Hematopoietic multipotent progenitor cell treated with erythropoietin and hydrocortisone succinate and interleukin-3 and kit ligand, for 17 days (in vitro differentiated cells): Measurements from ENCODE around the gene JAG1.
A peak's percentile ranks its signal among the peaks of the same experiment; 100 is the strongest.

Experiments
- DNase-seq: peaks from one replicate; pipeline ENCODE4 v3.0.0-alpha.2; 2015; ENCODE audit warnings: low spot score

Gene JAG1

GRCh38 chr20:10673842-10674683, at the start of gene JAG1:
JAG1 (minus strand) TSS chr20:10673999; CDS start chr20:10673530, 469 bp downstream.
- peak; percentile 70 for DNase-seq

- DNase-seq, result no peak
Measured at GRCh38 chr20:10721976-10722375, 48.2 kb upstream of the JAG1 start.

- no peak for DNase-seq
Measured at GRCh38 chr20:10721137-10721896, 47.5 kb upstream of the JAG1 start.

GRCh38 chr20:10720565-10720964, 46.8 kb upstream of the JAG1 start:
- no peak for DNase-seq

- no peak for DNase-seq
Measured at GRCh38 chr20:10719740-10720385, 46.1 kb upstream of the JAG1 start.

GRCh38 chr20:10718661-10719060, 44.9 kb upstream of the JAG1 start:
- no peak for DNase-seq

GRCh38 chr20:10716855-10717254, 43.1 kb upstream of the JAG1 start:
- DNase-seq, result no peak

- no peak for DNase-seq
Measured at GRCh38 chr20:10715035-10715434, 41.2 kb upstream of the JAG1 start.

- DNase-seq, result no peak
Measured at GRCh38 chr20:10714236-10714975, 40.6 kb upstream of the JAG1 start.

- no peak for DNase-seq
Measured at GRCh38 chr20:10713161-10713560, 39.4 kb upstream of the JAG1 start.

- DNase-seq, result no peak
Measured at GRCh38 chr20:10711903-10712451, 38.2 kb upstream of the JAG1 start.

GRCh38 chr20:10710991-10711775, 37.4 kb upstream of the JAG1 start:
- DNase-seq, result no peak

- no peak for DNase-seq
Measured at GRCh38 chr20:10709916-10710315, 36.1 kb upstream of the JAG1 start.

GRCh38 chr20:10708351-10709185, 34.8 kb upstream of the JAG1 start:
- no peak for DNase-seq

- DNase-seq, result no peak
Measured at GRCh38 chr20:10707791-10708190, 34.0 kb upstream of the JAG1 start.

- DNase-seq, result no peak
Measured at GRCh38 chr20:10707068-10707467, 33.3 kb upstream of the JAG1 start.

GRCh38 chr20:10706460-10706811, 32.6 kb upstream of the JAG1 start:
- DNase-seq, result no peak

GRCh38 chr20:10705801-10706459, 32.1 kb upstream of the JAG1 start:
- DNase-seq, result no peak

- DNase-seq, result no peak
Measured at GRCh38 chr20:10701607-10702006, 27.8 kb upstream of the JAG1 start.

GRCh38 chr20:10699941-10700340, 26.1 kb upstream of the JAG1 start:
- DNase-seq, result no peak
